Measurements from ENCODE around the gene TLE1.
"Not testable (repeated sequence)": the region's sequence is repeated elsewhere in the genome, so short reads cannot be mapped to it uniquely, and the experiment has no call there.

Gene TLE1

GRCh38 chr9:81689343-81690175 lies at the start of gene TLE1:
Gene TLE1, minus strand, starts transcription at chr9:81689547. Its CDS starts 1,307 bp downstream, at chr9:81688240.
- DNase-seq (ENCODE audit: low spot score): peak; percentile 99

- DNase-seq (ENCODE audit: low spot score): no peak
Observed at GRCh38 chr9:81737871-81738507, 48.6 kb upstream of the TLE1 start.

- DNase-seq (ENCODE audit: low spot score): not testable (repeated sequence)
Observed at GRCh38 chr9:81730498-81730897, 41.2 kb upstream of the TLE1 start.

- no peak for DNase-seq (ENCODE audit: low spot score)
Observed at GRCh38 chr9:81729135-81729534, 39.8 kb upstream of the TLE1 start.

- DNase-seq (ENCODE audit: low spot score): no peak
Observed at GRCh38 chr9:81724242-81724889, 35.0 kb upstream of the TLE1 start.

GRCh38 chr9:81722277-81722676 lies 32.9 kb upstream of the TLE1 start:
- no peak for DNase-seq (ENCODE audit: low spot score)

- no peak for DNase-seq (ENCODE audit: low spot score)
Observed at GRCh38 chr9:81720450-81721086, 31.2 kb upstream of the TLE1 start.

- no peak for DNase-seq (ENCODE audit: low spot score)
Observed at GRCh38 chr9:81719972-81720371, 30.6 kb upstream of the TLE1 start.

GRCh38 chr9:81718244-81718643 lies 28.9 kb upstream of the TLE1 start:
- no peak for DNase-seq (ENCODE audit: low spot score)

- DNase-seq (ENCODE audit: low spot score): no peak
Observed at GRCh38 chr9:81717747-81718077, 28.4 kb upstream of the TLE1 start.

- no peak for DNase-seq (ENCODE audit: low spot score)
Observed at GRCh38 chr9:81717061-81717746, 27.9 kb upstream of the TLE1 start.

- DNase-seq (ENCODE audit: low spot score): no peak
Observed at GRCh38 chr9:81716409-81716808, 27.1 kb upstream of the TLE1 start.

- DNase-seq (ENCODE audit: low spot score): no peak
Observed at GRCh38 chr9:81705578-81705977, 16.2 kb upstream of the TLE1 start.

- DNase-seq (ENCODE audit: low spot score): no peak
Observed at GRCh38 chr9:81694541-81694940, 5.2 kb upstream of the TLE1 start.

GRCh38 chr9:81693671-81694378 lies 4.5 kb upstream of the TLE1 start:
- DNase-seq (ENCODE audit: low spot score): no peak

- DNase-seq (ENCODE audit: low spot score): peak; percentile 36
Observed at GRCh38 chr9:81690251-81690851, 1.0 kb upstream of the TLE1 start.

GRCh38 chr9:81689093-81689342 lies 329 bp downstream of the TLE1 start:
- not testable (repeated sequence) for DNase-seq (ENCODE audit: low spot score)

- not testable (repeated sequence) for DNase-seq (ENCODE audit: low spot score)
Observed at GRCh38 chr9:81688262-81689092, 870 bp downstream of the TLE1 start.

- DNase-seq (ENCODE audit: low spot score): no peak
Observed at GRCh38 chr9:81687521-81688261, 1.7 kb downstream of the TLE1 start.

Measured in cerebellar cortex (tissue), 1 donor.